ENCODE results near the gene GMEB2. TPM values are rescaled to one million over a fixed set of nuclear protein-coding genes. Genes with fewer than 3 reads are reported as not detected.

GMEB2 gene
- total RNA-seq, 3 donors from 2014 or later = 6.6 to 11.0 (median 10.2) TPM

- Histone ChIP-seq H3K27me3 (peaks cover 0 to 25% of the 10 kb centered on the region in 2 donors), H3K36me3 (no peaks in the 10 kb centered on the region), H3K9me3 (no peaks in the 10 kb centered on the region), H3K4me1 (no peaks in the 10 kb centered on the region), H3K27ac (no peak overlapping the region), H3K4me3 (no peak overlapping the region)
- no peak for DNase-seq (ENCODE audit: low spot score in 2 of 2)
- TF ChIP-seq POLR2A (IDR thresholded peaks at IDR 0.05) (no peak), CTCF (IDR thresholded peaks at IDR 0.05) (no peak), POLR2AphosphoS5 (IDR thresholded peaks at IDR 0.05) (no peak)
- intact Hi-C loops (cut with DNase I; ENCODE audit: low total_unique reads) = no loop called here
Observed at GRCh38 chr20:63544958-63545516, 81.9 kb downstream of the GMEB2 start.

- H3K27me3 ChIP-seq = peaks cover 0 to 25% of the 10 kb centered on the region in 2 donors
- intact Hi-C loops (cut with DNase I; ENCODE audit: low total_unique reads) = no loop called here
- no peak for DNase-seq (ENCODE audit: low spot score in 2 of 2)
Observed at GRCh38 chr20:63544241-63544957, 82.5 kb downstream of the GMEB2 start.

GRCh38 chr20:63543733-63544132, 83.2 kb downstream of the GMEB2 start:
- Histone ChIP-seq H3K4me3 (no peak overlapping the region), H3K4me1 (peaks cover 0 to 7% of the 10 kb centered on the region in 2 donors), H3K27ac (no peak overlapping the region), H3K27me3 (peaks cover 0 to 23% of the 10 kb centered on the region in 2 donors), H3K36me3 (no peaks in the 10 kb centered on the region), H3K9me3 (no peaks in the 10 kb centered on the region)
- intact Hi-C loops (cut with DNase I; ENCODE audit: low total_unique reads) = no loop called here
- no peak for DNase-seq (ENCODE audit: low spot score in 2 of 2)
- TF ChIP-seq POLR2AphosphoS5 (IDR thresholded peaks at IDR 0.05) (no peak), CTCF (IDR thresholded peaks at IDR 0.05) (no peak), POLR2A (IDR thresholded peaks at IDR 0.05) (no peak)

More at GRCh38 chr20:63544241-63544957, 82.5 kb downstream of the GMEB2 start:
- H3K27ac ChIP-seq = no peak overlapping the region
- no peaks in the 10 kb centered on the region for H3K36me3 ChIP-seq
- H3K4me1 ChIP-seq = peaks cover 0 to under 1% of the 10 kb centered on the region in 2 donors
- H3K9me3 ChIP-seq = no peaks in the 10 kb centered on the region
- no peak for TF ChIP-seq POLR2A (IDR thresholded peaks at IDR 0.05)
- TF ChIP-seq CTCF (IDR thresholded peaks at IDR 0.05) = no peak
- TF ChIP-seq POLR2AphosphoS5 (IDR thresholded peaks at IDR 0.05) = no peak
- H3K4me3 ChIP-seq = no peak overlapping the region

- no peak overlapping the region for H3K27ac ChIP-seq
- no peak overlapping the region for H3K4me3 ChIP-seq
- TF ChIP-seq POLR2A (IDR thresholded peaks at IDR 0.05) = no peak
- H3K36me3 ChIP-seq = no peaks in the 10 kb centered on the region
- DNase-seq (ENCODE audit: low spot score in 2 of 2) = no peak
- intact Hi-C loops (cut with DNase I; ENCODE audit: low total_unique reads) = no loop called here
- H3K27me3 ChIP-seq = peaks cover 0 to 17% of the 10 kb centered on the region in 2 donors
- H3K9me3 ChIP-seq = no peaks in the 10 kb centered on the region
- peaks cover 0 to 7% of the 10 kb centered on the region in 2 donors for H3K4me1 ChIP-seq
Observed at GRCh38 chr20:63543131-63543530, 83.8 kb downstream of the GMEB2 start.

- H3K36me3 ChIP-seq = no peaks in the 10 kb centered on the region
- no peaks in the 10 kb centered on the region for H3K9me3 ChIP-seq
- H3K27ac ChIP-seq = peak overlapping the region; percentile 61 to 68
- peaks cover 2 to 7% of the 10 kb centered on the region in 2 donors for H3K4me1 ChIP-seq
- H3K4me3 ChIP-seq = peak overlapping the region in 2 of 3 donors; percentile 35 to 57
- TF ChIP-seq POLR2AphosphoS5 (IDR thresholded peaks at IDR 0.05) (no peak), CTCF (IDR thresholded peaks at IDR 0.05) (no peak), POLR2A (IDR thresholded peaks at IDR 0.05) (no peak)
- peaks cover 0 to 13% of the 10 kb centered on the region in 2 donors for H3K27me3 ChIP-seq
- intact Hi-C loops (cut with DNase I; ENCODE audit: low total_unique reads) = no loop called here
- no peak for DNase-seq (ENCODE audit: low spot score in 2 of 2)
Observed at GRCh38 chr20:63542696-63543095, 84.2 kb downstream of the GMEB2 start.
